ENCODE data around the gene ZBTB7B. TPM values are rescaled to one million over a fixed set of nuclear protein-coding genes. Genes with fewer than 3 reads are reported as not detected.
"Not testable (repeated sequence)": the region's sequence is repeated elsewhere in the genome, so short reads cannot be mapped to it uniquely, and the experiment has no call there.

ZBTB7B gene
- total RNA-seq, 2 donors from 2014 or later: 50.5 to 72.8 TPM

DNA sequence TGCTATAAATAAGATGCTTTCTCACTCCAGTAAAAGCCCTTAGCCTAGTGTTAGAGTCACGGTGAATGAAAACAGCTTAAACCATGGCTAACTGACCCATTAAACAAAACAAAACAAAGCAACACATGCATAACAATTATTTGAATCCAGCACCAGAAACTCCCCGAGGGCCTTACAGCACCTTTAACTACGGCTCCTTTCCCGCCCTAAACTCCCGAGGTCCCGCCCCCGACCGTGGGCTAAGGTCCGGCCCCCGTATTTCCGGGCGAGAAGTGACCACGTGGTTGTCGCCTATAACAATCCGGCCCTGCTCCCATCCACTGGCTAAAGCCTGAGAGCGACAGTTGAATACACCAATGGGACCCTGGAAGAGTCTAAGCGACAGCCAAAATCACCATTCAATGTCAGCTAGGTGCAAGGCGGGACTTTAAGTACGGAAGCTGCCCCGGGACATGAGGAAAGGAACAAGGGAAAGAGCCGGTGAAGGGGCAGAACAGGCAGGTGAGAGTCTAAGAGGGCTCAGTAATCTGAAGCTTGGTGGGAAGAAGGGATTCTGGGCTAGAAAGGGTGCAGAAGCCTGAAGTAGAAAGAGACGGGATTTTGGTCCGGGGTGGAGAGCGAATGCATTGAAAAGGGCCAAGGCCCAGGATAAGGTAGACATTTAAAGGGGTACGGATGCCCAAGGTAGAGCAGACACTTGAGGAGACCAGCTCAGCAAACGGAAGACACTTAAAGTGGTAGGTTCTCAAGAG lies 19.5 kb upstream of the ZBTB7B start, which contains the start of gene FLAD1:
Gene FLAD1 (plus strand): TSS at position 448 of the 752 bp plus-strand sequence. CDS start 351 bp downstream, outside the sequence.
- peak; percentile 97 for DNase-seq (ENCODE audit: low spot score)
- intact Hi-C loops (cut with DNase I): no loop called here

- peak; percentile 63 for DNase-seq (ENCODE audit: low spot score)
- intact Hi-C loops (cut with DNase I): no loop called here
Measured at GRCh38 chr1:154983776-154984466, 18.7 kb upstream of the ZBTB7B start.

DNA sequence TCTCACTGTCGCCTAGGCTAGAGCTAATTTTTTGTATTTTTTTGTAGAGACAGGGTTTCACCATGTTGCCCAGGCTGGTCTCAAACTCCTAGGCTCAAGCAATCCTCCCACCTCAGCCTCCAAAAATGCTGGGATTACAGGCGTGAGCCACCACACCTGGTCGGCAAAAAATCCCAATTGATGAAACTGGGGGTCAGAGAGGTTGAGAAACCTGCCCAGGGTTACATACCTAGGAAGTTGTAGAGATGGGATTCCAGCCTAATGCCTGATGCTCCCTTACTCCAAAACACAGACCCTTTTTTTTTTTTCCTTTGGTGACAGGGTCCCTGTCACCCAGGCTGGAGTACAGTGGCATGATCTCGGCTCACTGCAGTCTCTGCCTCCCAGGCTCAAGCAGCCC lies 15.9 kb upstream of the ZBTB7B start:
- DNase-seq (ENCODE audit: low spot score); intact Hi-C loops (cut with DNase I): not testable (repeated sequence)

DNA sequence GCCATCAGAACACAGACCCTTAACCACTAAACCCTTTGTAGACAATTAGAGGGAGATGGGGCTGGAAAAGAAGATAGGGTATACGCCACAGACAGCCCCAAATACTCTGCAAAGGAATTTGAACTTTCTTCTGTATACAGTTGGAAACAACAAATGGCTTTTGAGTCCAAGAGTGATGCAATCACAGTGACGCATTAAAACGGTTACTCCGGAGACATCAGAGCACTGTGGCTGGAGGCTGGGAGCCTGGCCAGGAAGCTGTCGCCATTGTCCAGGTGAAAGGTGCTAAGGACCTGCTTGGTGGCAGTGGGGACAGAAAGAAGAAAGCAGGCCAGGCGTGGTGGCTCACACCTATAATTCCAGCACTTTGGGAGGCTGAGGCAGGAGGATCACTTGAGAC lies 15.3 kb upstream of the ZBTB7B start:
- intact Hi-C loops (cut with DNase I): no loop called here
- DNase-seq (ENCODE audit: low spot score): peak; percentile 35

DNA sequence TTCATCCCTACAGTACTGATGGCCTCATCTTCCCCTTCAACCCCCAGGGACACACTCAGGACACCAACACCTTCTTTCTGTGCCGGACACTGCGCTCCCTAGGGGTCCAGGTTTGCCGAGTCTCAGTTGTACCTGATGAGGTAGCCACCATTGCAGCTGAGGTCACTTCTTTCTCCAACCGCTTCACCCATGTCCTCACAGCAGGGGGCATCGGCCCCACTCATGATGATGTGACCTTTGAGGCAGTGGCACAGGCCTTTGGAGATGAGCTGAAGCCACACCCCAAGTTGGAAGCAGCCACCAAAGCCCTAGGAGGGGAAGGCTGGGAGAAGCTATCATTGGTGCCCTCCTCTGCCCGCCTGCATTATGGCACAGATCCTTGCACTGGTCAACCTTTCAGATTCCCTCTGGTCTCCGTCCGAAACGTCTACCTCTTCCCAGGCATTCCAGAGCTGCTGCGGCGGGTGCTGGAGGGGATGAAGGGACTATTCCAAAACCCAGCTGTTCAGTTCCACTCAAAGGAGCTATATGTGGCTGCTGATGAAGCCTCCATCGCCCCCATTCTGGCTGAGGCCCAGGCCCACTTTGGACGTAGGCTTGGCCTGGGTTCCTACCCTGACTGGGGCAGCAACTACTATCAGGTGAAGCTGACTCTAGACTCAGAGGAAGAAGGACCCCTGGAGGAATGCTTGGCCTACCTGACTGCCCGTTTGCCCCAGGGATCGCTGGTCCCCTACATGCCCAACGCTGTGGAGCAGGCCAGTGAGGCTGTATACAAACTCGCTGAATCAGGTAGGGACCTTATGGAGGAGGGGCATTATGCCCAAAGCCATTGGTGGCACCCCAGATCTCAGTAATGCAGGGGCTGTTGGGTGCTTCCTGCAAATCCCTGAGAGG lies 14.3 kb upstream of the ZBTB7B start:
- DNase-seq (ENCODE audit: low spot score): peak; percentile 64
- intact Hi-C loops (cut with DNase I): no loop called here

DNA sequence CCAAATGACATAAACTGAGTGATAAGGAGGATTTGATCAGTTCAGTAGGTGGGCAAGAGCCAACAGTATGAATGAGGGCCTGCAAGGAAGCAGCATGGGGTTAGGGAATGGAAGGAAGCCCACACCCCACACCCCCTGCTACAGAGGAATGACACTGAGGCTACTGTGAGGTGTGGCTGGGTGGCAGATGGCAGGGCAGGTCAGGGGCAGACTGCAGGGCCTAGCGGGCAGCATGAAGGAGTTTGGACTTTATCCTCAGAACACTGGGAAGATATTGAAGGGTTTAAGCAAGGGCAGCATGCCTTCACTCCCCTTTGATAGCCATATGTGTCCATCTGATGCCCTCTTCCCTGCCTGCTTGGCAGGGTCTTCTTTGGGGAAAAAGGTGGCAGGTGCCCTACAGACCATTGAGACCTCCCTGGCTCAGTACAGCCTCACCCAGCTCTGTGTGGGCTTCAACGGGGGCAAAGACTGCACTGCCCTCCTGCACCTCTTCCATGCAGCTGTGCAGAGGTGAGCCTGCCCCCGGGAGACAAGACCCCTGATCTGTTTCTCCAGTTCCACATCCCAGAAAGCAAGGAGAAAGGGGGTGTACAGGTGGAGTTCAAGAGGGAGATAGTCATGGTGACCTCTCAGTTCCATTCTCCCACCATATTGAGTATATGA lies 13.3 kb upstream of the ZBTB7B start:
- intact Hi-C loops (cut with DNase I): no loop called here
- DNase-seq (ENCODE audit: low spot score): peak; percentile 48

DNA sequence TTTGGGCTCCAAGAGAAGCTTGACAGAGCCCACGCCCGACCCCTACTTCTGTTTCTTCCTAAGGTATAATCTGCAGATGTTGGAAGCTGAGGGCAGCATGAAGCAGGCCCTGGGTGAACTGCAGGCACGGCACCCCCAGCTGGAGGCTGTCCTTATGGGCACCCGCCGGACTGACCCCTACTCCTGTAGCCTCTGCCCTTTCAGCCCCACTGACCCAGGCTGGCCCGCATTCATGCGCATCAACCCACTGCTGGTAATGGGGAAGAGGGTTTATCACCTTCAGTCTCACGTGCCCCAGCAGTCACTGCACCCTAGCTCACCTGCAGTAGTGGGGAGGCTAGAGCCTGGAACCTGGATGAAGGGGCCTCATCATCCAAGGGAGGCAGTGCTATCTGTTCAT lies 12.3 kb upstream of the ZBTB7B start:
- intact Hi-C loops (cut with DNase I): no loop called here
- peak; percentile 53 for DNase-seq (ENCODE audit: low spot score)

DNA sequence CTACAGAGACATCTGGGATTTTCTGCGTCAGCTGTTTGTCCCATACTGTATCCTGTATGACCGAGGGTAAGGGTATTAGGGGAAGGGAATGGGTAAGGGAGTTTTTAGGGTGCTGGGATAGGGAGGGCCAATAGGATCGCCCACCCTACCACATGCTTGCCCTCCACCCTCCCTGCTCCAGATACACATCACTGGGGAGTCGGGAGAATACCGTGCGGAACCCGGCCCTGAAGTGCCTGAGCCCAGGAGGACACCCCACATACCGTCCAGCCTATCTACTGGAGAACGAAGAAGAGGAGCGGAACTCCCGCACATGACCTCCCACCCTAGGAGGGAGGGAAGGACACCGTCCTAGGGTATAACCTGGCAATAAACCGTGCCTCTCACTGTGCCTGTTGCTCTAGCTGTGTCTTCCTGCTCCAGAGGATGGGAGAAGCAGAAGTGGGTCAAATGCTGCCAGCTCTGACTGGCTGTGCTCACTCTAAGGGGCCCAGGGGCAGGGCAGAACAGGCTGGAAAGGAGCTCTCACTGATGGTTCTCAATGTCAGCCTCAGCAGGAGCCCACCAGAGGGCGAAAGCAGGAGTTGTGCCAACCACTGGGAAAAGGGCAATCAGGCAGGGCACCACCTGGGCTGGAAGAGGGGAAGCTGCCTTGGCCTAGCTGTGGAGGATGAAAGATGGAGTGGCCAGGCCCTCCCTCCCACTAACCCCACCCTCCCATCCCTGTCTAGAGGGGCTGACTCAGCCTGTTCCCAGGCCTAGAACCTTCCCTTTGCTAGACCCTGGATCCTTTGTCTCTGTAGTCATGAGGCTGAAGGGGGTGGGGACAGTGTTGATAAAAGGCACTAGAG lies 9.7 kb upstream of the ZBTB7B start:
- DNase-seq (ENCODE audit: low spot score): peak; percentile 50

DNA sequence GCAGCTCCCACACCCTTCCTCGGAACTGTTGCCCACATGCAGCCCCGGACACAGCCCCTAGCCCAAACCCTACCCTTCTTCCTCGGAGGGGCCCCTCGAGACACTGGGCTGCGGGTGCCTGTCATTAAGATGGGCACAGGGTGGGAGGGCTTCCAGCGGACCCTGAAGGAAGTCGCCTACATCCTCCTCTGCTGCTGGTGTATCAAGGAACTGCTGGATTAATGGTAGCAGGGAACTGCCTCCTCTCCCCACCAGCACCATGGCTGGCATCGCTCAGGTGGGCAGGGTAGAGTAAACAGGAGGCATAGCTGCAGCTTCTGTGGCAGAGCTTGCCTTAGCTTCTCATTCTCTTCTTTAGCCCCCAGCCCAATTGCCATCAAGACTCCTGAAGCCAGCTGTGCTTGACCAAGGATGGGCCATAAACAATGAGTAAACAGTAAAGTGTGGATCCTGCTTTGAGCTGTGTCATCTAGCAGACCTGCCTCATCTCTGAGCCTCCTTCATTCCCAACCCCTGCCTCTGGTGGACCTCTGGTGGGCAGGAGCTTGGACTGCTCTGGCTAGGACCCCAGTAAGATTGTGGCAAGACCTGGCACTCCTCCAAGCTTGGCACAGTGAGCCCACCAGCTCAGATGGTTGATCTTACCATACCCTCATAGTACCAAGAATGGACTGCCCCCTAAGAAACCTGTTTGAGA lies 8.9 kb upstream of the ZBTB7B start, which contains the start of gene LENEP:
Gene LENEP (plus strand): TSS at position 15 of the 697 bp plus-strand sequence. CDS start 22 bp downstream, at position 37.
- intact Hi-C loops (cut with DNase I): no loop called here
- peak; percentile 70 for DNase-seq (ENCODE audit: low spot score)

More for the DNA sequence above, 9.7 kb upstream of the ZBTB7B start:
- intact Hi-C loops (cut with DNase I): no loop called here

- intact Hi-C loops (cut with DNase I): no loop called here
- peak; percentile 12 for DNase-seq (ENCODE audit: low spot score)
Measured at GRCh38 chr1:154994269-154994587, 8.4 kb upstream of the ZBTB7B start.

GRCh38 chr1:154994591-154994990 lies 8.0 kb upstream of the ZBTB7B start:
- intact Hi-C loops (cut with DNase I): no loop called here
- DNase-seq (ENCODE audit: low spot score): no peak

DNA sequence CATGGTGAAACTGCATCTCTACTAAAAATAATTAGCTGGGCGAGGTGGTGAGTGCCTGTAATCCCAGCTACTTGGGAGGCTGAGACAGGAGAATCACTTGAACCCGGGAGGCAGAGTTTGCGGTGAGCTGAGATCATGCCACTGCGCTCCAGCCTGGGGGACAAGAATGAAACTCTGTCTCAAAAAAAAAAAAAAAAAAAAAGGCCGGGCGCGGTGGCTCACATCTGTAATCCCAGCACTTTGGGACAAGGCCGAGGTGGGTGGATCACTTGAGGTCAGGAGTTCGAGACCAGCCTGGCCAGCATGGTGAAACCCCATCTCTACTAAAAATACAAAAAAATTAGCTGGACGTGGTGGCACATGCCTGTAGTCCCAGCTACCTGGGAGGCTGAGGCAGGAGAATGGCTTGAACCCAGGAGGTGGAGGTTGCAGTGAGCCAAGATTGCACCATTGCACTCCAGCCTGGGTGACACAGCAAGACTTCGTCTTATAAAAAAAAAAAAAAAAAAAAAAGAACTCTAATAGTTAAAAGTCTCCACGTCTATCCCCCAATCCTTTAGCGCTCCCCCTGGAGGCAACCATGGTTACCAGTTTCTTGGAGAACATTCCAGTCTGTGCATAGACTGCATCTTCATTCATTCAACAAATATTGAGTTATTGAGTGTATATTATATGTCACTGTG lies 7.2 kb upstream of the ZBTB7B start:
- DNase-seq (ENCODE audit: low spot score): peak; percentile 82
- intact Hi-C loops (cut with DNase I): not testable (repeated sequence)

- peak; percentile 47 for DNase-seq (ENCODE audit: low spot score)
- intact Hi-C loops (cut with DNase I): no loop called here
Measured at GRCh38 chr1:154996966-154997701, 5.5 kb upstream of the ZBTB7B start.

DNA sequence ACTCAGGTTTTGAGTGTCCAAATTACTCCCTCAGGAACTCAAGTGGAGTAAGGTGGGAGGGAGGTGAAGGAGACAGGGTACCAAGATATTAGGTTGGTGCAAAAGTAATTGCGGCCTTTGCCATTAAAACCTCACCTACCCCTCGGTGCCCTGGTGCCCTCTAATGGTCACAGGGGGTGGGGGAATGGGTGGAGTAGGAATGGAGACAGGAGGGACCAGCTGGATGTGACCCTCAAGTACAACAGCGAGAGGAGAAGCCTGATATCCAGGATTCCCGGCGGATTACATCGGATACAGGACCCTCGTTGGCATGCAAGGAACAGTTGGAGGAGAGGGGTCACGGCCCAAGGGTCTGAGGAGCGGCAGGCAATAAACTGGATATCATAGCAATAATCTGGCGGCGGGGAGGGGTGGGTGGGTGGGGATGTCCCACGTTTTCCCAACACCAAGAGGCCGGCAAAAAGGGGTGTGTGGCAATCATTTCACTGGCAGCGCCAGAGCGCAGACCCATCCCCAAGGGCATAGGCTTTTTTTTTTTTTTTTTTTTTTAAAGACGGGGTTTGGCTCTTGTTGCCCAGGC lies 4.3 kb upstream of the ZBTB7B start:
- intact Hi-C loops (cut with DNase I): no loop called here
- DNase-seq (ENCODE audit: low spot score): peak; percentile 52

DNA sequence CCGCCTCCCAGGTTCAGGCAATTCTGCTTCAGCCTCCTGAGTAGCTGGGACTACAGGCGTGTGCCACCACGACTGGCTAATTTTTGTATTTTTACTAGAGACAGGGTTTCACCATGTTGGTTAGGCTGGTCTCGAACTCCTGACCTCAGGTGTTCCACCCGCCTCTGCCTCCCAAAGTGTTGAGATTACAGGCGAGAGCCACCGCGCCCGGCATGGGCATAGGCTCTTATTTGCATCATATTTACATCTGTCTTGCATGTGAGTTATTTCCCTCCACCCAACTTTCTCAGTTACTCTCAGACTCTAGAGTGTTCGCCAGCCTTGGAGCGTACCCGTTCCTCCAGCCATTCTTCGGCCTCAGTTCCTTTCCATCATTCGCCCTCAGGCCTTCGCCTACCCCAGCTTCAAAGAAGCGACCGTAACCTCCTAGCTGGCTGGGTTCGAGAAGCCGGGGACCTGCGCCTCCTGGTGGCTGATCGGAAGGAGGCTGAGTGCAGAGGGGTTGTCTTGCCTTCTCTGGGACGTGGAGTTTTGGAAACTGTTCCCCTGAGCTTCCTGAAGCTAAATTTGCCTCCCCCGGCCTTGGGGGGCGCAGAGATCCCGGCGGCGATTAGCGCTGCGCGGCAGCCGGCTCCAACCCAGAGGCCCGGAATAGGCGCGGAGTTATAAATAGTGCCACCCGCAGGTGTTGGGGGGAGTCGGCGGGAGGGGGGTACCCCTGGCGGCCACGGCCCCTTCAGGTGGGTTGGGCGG lies 3.6 kb upstream of the ZBTB7B start:
- peak; percentile 92 for DNase-seq (ENCODE audit: low spot score)
- intact Hi-C loops (cut with DNase I): no loop called here

All from posterior vena cava (tissue), 2 donors.